Activated CD4-positive, alpha-beta T cell treated with anti-CD3 and anti-CD28 coated beads for 24 hours (primary cell): ENCODE measurements around the gene CACNA2D1.

Experiments
- DNase-seq, 2 donors: peaks; one replicate each; pipeline ENCODE4 v3.0.0-alpha.2; 2020; ENCODE audit warnings: low read depth in 2 of 2

CACNA2D1 gene

GRCh38 chr7:82114237-82114636 lies 329.3 kb downstream of the CACNA2D1 start:
- no peak for DNase-seq

GRCh38 chr7:82110146-82110840 lies 333.3 kb downstream of the CACNA2D1 start:
- no peak for DNase-seq

GRCh38 chr7:82109288-82109687 lies 334.3 kb downstream of the CACNA2D1 start:
- no peak for DNase-seq

DNA sequence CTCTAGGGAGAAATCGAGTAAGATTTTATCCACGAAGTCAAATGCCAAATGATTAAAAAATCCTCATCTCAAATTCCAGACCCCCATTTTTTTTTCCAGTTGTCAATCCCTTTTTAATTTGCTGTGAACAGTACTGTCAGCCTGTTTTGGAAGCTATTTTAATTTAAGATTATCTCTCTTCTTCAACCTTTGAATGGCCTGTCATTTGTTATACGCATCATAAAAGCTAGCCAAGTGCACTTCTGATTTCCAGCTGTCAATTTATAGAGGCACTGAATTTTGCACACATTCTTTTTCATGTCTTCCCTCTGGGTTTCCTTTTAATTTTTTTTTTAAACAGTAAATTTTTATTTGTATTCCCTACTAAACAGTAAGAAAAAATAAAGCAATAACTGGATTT lies 337.4 kb downstream of the CACNA2D1 start:
- DNase-seq = no peak

GRCh38 chr7:82105463-82105862 lies 338.1 kb downstream of the CACNA2D1 start:
- DNase-seq = no peak

- no peak for DNase-seq
These were observed 345.2 kb downstream of the CACNA2D1 start for GRCh38 chr7:82098414-82098813.

- DNase-seq = no peak
These were observed 352.4 kb downstream of the CACNA2D1 start for GRCh38 chr7:82091126-82091684.

DNA sequence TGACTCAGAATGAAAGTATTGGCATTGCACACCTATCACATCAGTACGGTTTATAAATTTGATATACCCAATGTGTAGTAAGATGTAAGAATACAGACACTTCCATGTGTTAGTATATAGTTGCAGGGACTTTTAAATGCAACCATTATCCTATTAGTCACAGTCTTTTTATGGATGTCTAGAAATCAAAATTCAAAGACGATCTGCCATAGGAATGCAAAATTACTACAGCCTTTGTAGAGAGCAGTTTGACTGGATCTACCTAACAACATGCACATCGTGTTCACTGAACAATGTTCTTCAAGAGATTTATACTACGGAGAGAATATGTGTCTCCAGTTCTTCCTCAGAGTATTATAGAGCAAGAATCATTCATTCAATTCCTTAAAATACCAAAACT lies 356.5 kb downstream of the CACNA2D1 start:
- no peak for DNase-seq

DNA sequence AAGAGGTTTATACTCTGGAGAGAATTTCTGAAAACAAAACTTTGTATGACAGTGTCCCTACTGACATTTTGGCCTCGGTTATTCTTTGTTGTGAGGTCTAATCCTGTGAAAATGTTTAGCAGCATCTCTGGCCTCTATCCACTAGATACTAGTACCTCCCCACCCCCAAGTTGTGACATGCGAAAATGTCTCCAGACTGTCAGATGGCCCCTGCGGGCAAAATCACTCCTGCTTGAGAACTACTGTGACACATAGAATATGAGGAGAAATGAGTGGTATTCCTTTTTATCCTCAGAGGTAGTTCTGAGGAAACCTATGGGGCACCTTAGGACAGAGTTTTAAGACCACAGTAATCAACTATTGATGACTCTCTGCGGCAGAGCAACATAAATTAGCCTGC lies 358.5 kb downstream of the CACNA2D1 start:
- no peak for DNase-seq

GRCh38 chr7:82081644-82082224 lies 361.8 kb downstream of the CACNA2D1 start:
- no peak for DNase-seq

DNA sequence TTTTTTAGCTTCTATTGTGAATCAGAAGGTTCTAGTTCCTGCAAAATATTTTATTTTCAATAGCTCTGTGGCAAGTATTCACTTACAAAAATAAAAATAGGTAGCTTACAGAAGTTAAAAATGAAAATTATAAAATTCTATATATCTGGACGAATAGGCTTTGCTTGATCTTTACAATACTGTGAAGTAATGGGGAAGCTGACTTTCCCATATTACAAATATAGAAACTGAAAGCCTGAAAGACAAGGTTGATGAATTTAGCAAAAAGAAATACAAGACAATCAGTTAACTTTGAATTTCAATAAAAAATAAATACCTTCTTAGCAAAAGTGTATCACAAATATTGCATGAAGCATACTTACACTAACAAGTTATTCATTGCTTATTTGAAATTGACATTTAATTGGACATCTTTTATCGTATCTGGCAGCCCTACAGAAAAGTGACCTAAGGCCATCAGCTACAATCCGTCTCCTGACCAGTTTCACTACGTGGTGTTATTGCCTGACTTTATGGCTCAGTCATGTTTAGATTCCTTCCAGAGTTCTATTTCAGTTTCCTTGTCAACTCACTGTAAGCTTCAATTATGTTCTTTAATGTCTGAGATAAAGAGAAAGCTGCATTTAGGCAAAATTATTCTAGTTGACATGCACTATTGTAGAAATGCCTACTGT lies 363.2 kb downstream of the CACNA2D1 start:
- DNase-seq = no peak

GRCh38 chr7:82079527-82079926 lies 364.1 kb downstream of the CACNA2D1 start:
- no peak for DNase-seq

GRCh38 chr7:82078807-82079206 lies 364.8 kb downstream of the CACNA2D1 start:
- no peak for DNase-seq

DNA sequence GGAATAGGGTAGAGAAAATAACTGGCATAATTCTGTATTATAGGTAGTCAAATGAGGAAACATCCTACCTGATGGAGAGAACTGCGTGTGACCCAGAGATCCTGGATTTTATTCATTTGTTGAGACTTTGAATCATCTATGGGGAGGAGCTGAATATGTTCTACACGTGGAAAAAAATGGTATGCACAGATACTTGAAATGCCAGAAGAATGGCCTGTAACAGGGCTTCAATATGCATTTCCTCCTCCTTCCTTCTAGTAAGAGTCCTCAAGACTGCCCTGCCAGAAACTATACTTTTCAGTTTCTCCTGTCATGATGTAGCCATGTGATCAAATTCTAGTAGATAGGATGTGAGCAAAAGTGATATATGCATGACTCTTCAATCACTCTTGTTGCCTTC lies 372.1 kb downstream of the CACNA2D1 start:
- no peak for DNase-seq

DNA sequence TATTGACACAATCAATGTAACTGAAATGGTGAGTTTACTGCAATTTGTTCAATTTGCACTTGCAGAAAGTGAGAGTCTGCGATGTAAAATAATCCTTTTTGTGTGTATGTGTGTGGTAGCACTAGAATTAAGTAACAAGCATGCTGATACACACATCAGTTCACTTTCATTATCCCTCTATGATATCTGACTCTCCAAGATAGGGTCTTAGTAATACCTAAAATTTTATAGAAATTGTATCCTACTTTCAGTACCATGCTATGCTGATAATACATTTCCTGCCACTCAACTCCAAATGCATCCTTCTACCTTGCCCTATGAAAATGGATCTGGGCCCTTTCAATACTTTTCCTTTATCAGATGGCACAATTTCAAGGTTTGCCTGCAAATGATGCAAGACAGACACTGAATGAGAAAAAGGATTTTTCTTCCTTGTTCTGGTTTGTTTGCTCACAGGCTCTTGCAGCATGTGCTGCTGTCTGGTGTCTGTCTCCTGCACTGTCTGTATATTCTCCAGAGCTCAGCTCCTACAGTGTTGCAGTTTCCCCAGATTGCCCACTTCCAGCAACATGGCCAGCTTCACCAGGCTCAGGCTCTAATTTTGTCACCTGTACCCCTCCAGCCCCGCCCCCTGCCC lies 375.8 kb downstream of the CACNA2D1 start:
- DNase-seq = no peak

- DNase-seq = no peak
These were observed 386.1 kb downstream of the CACNA2D1 start for GRCh38 chr7:82057476-82057875.

- no peak for DNase-seq
These were observed 387.3 kb downstream of the CACNA2D1 start for GRCh38 chr7:82056282-82056681.

DNA sequence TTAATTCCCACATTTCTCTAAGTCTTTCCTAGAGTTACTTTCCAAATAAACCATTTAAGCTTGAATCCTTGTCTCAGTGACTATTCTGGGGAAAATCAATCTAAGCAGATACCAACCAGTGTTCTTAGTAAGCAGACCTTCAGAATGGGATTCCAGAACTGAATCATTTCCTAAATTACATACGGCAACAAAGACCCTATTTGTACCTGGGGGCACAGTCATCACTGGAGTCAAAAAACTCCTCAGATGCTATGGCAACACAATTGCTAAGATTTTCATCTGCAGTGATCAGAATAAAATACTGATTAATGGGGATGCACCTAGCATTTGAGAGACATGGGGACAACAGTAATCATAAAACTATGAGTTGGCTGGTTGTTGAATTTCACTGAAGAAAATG lies 389.0 kb downstream of the CACNA2D1 start:
- DNase-seq = no peak

GRCh38 chr7:82053453-82054032 lies 390.0 kb downstream of the CACNA2D1 start:
- no peak for DNase-seq

GRCh38 chr7:82051601-82052000 lies 392.0 kb downstream of the CACNA2D1 start:
- DNase-seq = no peak

DNA sequence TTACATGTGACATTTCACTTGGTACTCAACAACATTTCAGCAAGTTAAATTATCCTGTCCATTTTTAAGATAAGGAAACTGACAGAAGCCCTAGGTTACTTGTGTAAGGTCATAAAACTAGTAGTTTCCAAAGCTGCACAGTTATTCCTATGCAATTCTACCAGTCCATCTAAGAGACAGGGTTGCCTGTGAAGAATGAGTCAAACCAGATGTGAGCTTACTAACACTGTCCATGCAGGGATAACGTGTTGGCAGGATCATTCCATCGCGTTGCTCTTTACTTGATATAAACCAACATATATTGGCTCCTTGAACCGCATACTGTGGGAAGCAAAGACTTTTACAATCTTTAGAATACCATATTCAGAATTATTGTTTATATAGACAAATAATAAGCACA lies 392.8 kb downstream of the CACNA2D1 start:
- DNase-seq = no peak

DNA sequence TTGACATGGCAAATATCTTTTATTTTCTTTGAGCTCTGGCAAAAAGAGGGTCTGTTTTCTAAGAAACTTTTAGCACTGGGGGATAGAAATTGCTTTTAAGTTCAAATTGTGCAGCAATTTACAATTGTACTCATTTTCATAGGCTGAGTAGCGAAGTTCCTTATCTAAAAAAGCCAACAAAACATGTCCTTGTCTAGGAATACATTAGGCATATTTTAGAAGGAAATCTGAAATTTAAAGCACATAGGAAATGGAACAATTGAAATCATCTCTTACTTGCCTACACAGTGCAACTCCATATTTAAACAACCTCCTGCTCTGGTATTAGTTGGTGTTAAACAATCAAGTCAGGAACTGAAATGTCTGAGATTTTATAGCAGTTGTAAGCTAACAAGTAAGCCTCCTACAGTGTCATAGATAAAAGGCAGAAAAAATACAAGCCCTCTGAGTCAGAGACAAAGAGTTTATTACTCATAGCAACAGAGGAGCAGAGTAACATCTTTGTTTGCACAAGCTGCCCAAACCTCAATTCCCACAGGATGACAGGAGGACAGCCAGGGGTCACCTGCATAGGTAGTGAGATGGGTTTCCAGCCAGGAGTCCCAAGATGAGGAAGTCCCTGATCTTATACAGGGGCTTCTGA lies 393.6 kb downstream of the CACNA2D1 start:
- no peak for DNase-seq
